Glutamatergic neuron (in vitro differentiated cells): Measurements from ENCODE around the gene UNC13C. TPM values are rescaled to one million over a fixed set of nuclear protein-coding genes. Genes with fewer than 3 reads are reported as not detected.

Source experiments
- DNase-seq: peaks from one replicate; pipeline ENCODE4 v3.0.0; 2022
- H3K27ac Mint-ChIP-seq: one replicate; pipeline ENCODE4 v1.8.0; 2020; ENCODE audit warnings: mild to moderate bottlenecking, mixed read lengths, inconsistent platforms; ENCODE audit not compliant: unreplicated experiment
- H3K27me3 Mint-ChIP-seq: one replicate; pipeline ENCODE4 v1.8.0; 2020; ENCODE audit warnings: mild to moderate bottlenecking, moderate library complexity, mixed read lengths, inconsistent platforms; ENCODE audit not compliant: unreplicated experiment
- H3K36me3 Mint-ChIP-seq: one replicate; pipeline ENCODE4 v1.8.0; 2020; ENCODE audit warnings: mild to moderate bottlenecking, mixed read lengths, inconsistent platforms; ENCODE audit not compliant: unreplicated experiment
- H3K4me1 Mint-ChIP-seq: one replicate; pipeline ENCODE4 v1.8.0; 2020; ENCODE audit warnings: mild to moderate bottlenecking, low read depth, mixed read lengths, inconsistent platforms; ENCODE audit not compliant: unreplicated experiment
- H3K4me3 Mint-ChIP-seq: one replicate; pipeline ENCODE4 v1.8.0; 2020; ENCODE audit warnings: mild to moderate bottlenecking, mixed read lengths, inconsistent platforms; ENCODE audit not compliant: unreplicated experiment
- H3K9me3 Mint-ChIP-seq: one replicate; pipeline ENCODE4 v1.8.0; 2020; ENCODE audit warnings: mild to moderate bottlenecking, moderate library complexity, mixed read lengths, inconsistent platforms; ENCODE audit not compliant: unreplicated experiment
- total RNA-seq: library from RNA; stranded (reverse); fragmentation: NEBNext Ultra II Directional; extraction: Animal tissue kit (Norgen Biotek cat#: 25700); gene quantifications from one replicate; pipeline ENCODE4 v1.2.1, GENCODE V29; 2021; ENCODE audit not compliant: unreplicated experiment
- TF ChIP-seq, protein P1 (sequence below): fragments of 200-600 bp; sonication (generic); IDR thresholded peaks from one replicate; pipeline ENCODE4 v1.5.0; 2021; ENCODE audit not compliant: partially characterized antibody, unreplicated experiment

UNC13C gene
- total RNA-seq, 1 donor from 2014 or later = 0.49 TPM

DNA sequence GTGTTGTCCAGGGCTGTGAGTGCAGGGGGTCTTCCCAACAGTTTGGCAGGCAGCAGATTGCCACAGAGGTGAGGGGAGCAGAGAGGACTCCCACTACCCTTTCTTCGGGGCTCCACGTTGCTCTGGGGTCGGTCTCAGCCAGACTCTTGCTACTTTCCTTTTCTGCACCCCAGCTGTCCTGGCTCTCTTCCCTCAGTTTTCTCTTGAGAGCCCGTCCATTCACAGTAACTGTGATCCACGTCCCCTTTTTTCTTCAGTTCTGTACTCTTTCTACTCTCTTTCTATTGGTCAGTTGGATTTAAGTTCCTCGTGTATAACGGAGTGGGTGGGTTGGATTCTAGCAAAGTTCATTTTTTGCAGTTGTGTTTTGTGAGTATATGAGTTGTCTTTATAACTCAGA lies 105.8 kb downstream of the UNC13C start:
- Mint-ChIP-seq H3K4me1 (no peaks in the 10 kb centered on the region), H3K27me3 (peaks cover 1% of the 10 kb centered on the region), H3K9me3 (no peaks in the 10 kb centered on the region), H3K36me3 (no peaks in the 10 kb centered on the region), H3K27ac (no peak overlapping the region), H3K4me3 (no peak overlapping the region)
- TF ChIP-seq, protein P1, sequence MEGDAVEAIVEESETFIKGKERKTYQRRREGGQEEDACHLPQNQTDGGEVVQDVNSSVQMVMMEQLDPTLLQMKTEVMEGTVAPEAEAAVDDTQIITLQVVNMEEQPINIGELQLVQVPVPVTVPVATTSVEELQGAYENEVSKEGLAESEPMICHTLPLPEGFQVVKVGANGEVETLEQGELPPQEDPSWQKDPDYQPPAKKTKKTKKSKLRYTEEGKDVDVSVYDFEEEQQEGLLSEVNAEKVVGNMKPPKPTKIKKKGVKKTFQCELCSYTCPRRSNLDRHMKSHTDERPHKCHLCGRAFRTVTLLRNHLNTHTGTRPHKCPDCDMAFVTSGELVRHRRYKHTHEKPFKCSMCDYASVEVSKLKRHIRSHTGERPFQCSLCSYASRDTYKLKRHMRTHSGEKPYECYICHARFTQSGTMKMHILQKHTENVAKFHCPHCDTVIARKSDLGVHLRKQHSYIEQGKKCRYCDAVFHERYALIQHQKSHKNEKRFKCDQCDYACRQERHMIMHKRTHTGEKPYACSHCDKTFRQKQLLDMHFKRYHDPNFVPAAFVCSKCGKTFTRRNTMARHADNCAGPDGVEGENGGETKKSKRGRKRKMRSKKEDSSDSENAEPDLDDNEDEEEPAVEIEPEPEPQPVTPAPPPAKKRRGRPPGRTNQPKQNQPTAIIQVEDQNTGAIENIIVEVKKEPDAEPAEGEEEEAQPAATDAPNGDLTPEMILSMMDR = no peak
- no peak for DNase-seq

GRCh38 chr15:54088837-54089236 lies 110.6 kb downstream of the UNC13C start:
- H3K27ac Mint-ChIP-seq = no peak overlapping the region
- no peak for DNase-seq
- peaks cover 1% of the 10 kb centered on the region for H3K27me3 Mint-ChIP-seq
- H3K36me3 Mint-ChIP-seq = no peaks in the 10 kb centered on the region
- no peaks in the 10 kb centered on the region for H3K9me3 Mint-ChIP-seq
- H3K4me3 Mint-ChIP-seq = no peak overlapping the region
- no peaks in the 10 kb centered on the region for H3K4me1 Mint-ChIP-seq
- TF ChIP-seq, protein P1 = no peak

GRCh38 chr15:54089776-54090175 lies 111.5 kb downstream of the UNC13C start:
- no peaks in the 10 kb centered on the region for H3K36me3 Mint-ChIP-seq

GRCh38 chr15:54091651-54092050 lies 113.4 kb downstream of the UNC13C start:
- no peak for DNase-seq
- TF ChIP-seq, protein P1 = no peak
- no peaks in the 10 kb centered on the region for H3K9me3 Mint-ChIP-seq
- H3K27ac Mint-ChIP-seq = no peak overlapping the region
- no peaks in the 10 kb centered on the region for H3K27me3 Mint-ChIP-seq
- no peak overlapping the region for H3K4me3 Mint-ChIP-seq
- no peaks in the 10 kb centered on the region for H3K4me1 Mint-ChIP-seq
- no peaks in the 10 kb centered on the region for H3K36me3 Mint-ChIP-seq

More at GRCh38 chr15:54089776-54090175, 111.5 kb downstream of the UNC13C start:
- TF ChIP-seq, protein P1 = no peak
- H3K27me3 Mint-ChIP-seq = no peaks in the 10 kb centered on the region
- H3K27ac Mint-ChIP-seq = no peak overlapping the region
- no peak overlapping the region for H3K4me3 Mint-ChIP-seq
- no peak for DNase-seq
- no peaks in the 10 kb centered on the region for H3K4me1 Mint-ChIP-seq
- H3K9me3 Mint-ChIP-seq = no peaks in the 10 kb centered on the region

DNA sequence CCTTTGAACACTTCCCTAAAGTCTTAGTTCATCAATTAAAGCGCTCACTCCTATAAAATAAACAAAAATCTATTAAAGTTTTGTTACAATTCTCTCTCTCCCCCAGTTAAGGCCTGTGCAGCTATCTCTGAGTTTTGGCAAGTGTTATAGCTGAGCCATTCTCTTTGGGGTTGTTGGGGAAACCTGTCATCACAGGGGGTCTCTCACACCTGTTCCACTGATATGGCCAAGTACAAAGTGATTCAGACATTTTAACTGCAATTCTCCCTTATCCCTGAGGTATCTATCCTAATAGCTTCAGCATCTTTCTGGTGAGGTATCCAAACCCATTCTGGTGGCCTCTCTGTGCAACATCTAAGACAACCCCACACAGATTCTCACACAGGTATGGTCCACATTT lies 116.4 kb downstream of the UNC13C start:
- no peaks in the 10 kb centered on the region for H3K9me3 Mint-ChIP-seq
- H3K4me3 Mint-ChIP-seq = no peak overlapping the region
- no peaks in the 10 kb centered on the region for H3K36me3 Mint-ChIP-seq
- no peak overlapping the region for H3K27ac Mint-ChIP-seq
- TF ChIP-seq, protein P1 = no peak
- no peak for DNase-seq
- H3K27me3 Mint-ChIP-seq = no peaks in the 10 kb centered on the region
- H3K4me1 Mint-ChIP-seq = no peaks in the 10 kb centered on the region
